ENCODE measurements around the gene KIF3B.

KIF3B gene

GRCh38 chr20:32353848-32354496 lies 76.5 kb downstream of the KIF3B start:
- no peak for TF ChIP-seq CEBPB (IDR thresholded peaks at IDR 0.05)
- TF ChIP-seq ZBTB7A (IDR thresholded peaks at IDR 0.05; ENCODE audit: low read depth), result no peak
- TF ChIP-seq, protein P1, sequence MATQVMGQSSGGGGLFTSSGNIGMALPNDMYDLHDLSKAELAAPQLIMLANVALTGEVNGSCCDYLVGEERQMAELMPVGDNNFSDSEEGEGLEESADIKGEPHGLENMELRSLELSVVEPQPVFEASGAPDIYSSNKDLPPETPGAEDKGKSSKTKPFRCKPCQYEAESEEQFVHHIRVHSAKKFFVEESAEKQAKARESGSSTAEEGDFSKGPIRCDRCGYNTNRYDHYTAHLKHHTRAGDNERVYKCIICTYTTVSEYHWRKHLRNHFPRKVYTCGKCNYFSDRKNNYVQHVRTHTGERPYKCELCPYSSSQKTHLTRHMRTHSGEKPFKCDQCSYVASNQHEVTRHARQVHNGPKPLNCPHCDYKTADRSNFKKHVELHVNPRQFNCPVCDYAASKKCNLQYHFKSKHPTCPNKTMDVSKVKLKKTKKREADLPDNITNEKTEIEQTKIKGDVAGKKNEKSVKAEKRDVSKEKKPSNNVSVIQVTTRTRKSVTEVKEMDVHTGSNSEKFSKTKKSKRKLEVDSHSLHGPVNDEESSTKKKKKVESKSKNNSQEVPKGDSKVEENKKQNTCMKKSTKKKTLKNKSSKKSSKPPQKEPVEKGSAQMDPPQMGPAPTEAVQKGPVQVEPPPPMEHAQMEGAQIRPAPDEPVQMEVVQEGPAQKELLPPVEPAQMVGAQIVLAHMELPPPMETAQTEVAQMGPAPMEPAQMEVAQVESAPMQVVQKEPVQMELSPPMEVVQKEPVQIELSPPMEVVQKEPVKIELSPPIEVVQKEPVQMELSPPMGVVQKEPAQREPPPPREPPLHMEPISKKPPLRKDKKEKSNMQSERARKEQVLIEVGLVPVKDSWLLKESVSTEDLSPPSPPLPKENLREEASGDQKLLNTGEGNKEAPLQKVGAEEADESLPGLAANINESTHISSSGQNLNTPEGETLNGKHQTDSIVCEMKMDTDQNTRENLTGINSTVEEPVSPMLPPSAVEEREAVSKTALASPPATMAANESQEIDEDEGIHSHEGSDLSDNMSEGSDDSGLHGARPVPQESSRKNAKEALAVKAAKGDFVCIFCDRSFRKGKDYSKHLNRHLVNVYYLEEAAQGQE (IDR thresholded peaks at IDR 0.05; ENCODE audit: low read depth), result no peak
- TF ChIP-seq, protein P2, sequence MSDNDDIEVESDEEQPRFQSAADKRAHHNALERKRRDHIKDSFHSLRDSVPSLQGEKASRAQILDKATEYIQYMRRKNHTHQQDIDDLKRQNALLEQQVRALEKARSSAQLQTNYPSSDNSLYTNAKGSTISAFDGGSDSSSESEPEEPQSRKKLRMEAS (IDR thresholded peaks at IDR 0.05), result no peak

DNA sequence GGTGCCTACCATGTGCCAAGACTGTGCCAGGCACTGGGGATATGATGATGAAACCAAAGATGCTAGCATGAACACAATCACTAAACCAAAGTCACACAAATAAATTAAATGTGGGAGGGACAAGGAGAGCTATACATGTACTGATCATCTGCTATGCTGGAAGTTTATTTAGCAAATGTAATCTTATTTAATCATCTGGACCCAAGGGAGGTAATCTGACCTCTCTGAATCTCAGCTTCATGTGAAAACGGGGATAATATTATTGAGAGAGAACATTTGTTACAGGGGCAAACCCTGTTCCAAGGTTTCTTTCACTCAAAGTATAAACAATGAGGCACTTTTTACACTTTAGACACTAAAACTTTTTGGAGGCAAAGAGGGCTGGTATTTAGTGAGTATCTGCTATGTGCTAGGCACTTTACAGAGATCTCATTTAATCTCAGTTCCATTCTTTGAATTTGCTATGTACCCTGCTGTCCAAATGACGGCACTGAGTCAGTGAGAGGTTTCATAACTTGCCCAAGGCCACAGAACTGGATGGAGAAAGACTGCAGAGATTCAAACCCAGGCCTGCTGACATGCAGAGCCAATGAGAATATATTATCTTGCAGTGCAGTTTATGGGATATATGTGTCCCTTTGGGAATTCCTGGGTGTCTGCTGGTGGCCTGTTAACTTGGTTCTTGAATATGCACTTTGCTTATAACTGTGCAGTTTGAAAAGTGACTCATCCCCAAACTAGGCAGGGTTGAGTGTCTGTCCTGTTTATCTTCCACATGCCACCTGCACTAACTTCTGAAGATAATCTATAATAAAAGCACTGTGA lies 77.4 kb downstream of the KIF3B start:
- TF ChIP-seq YY1 (IDR thresholded peaks at IDR 0.05; ENCODE audit: low read depth) (no peak), TCF12 (IDR thresholded peaks at IDR 0.05; ENCODE audit: low read depth) (no peak)
- TF ChIP-seq, protein P2 (IDR thresholded peaks at IDR 0.05), result no peak

- TF ChIP-seq, protein P1 (IDR thresholded peaks at IDR 0.05; ENCODE audit: low read depth), result no peak
- TF ChIP-seq EGR1 (IDR thresholded peaks at IDR 0.05) (no peak), NFIC (IDR thresholded peaks at IDR 0.05) (no peak), RAD21 (IDR thresholded peaks at IDR 0.05; ENCODE audit: low read depth) (no peak), CEBPB (IDR thresholded peaks at IDR 0.05) (no peak), CREB1 (IDR thresholded peaks at IDR 0.05; ENCODE audit: low read depth) (no peak), TCF12 (IDR thresholded peaks at IDR 0.05; ENCODE audit: low read depth) (no peak), EP300 (IDR thresholded peaks at IDR 0.05; ENCODE audit: borderline replicate concordance) (no peak), ZBTB7A (IDR thresholded peaks at IDR 0.05; ENCODE audit: low read depth) (no peak), FOXM1 (IDR thresholded peaks at IDR 0.05; ENCODE audit: borderline replicate concordance, low read depth) (no peak)
- TF ChIP-seq, protein P3, sequence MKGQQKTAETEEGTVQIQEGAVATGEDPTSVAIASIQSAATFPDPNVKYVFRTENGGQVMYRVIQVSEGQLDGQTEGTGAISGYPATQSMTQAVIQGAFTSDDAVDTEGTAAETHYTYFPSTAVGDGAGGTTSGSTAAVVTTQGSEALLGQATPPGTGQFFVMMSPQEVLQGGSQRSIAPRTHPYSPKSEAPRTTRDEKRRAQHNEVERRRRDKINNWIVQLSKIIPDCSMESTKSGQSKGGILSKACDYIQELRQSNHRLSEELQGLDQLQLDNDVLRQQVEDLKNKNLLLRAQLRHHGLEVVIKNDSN (IDR thresholded peaks at IDR 0.05), result no peak
- TF ChIP-seq, protein P2 (IDR thresholded peaks at IDR 0.05), result no peak
Measured at GRCh38 chr20:32355417-32355841, 78.0 kb downstream of the KIF3B start.

GRCh38 chr20:32355907-32356621 lies 78.6 kb downstream of the KIF3B start:
- peak; percentile 68 for TF ChIP-seq TEAD4 (IDR thresholded peaks at IDR 0.05)

DNA sequence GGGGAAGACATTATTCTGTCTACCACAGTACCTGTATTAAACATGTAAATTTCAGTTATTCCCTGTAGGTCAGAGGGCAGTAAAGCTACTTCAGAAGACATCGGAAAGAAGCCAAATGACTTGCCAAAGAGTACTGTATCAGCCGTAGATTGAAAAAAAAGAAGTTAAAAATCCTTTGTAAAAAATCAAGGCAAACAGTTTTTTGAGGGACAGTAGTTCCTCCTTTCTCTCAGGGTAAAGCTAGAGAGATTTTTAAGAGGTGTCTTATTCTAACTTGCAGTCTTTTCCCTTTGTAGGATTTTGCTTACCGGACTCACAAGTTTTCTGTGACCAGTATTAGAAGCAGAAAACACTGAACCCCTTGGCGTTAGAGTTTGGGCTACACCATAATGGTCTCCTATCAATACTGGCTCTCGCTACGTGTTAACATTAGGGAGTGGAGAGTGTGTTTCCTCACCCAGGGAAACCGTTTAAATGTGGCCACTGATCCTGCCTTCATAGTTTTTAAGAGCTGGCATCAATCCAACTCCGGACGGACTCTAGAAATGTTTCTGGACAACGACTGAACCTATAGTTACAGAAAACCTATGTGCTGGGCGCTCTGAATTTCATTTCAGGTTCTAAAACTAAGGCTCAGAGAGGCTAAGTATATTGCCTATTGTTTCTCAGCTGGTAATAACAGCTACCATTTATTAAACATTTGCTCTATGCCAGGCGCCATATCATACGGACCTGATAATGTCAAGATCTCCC lies 79.3 kb downstream of the KIF3B start:
- TF ChIP-seq FOXM1 (IDR thresholded peaks at IDR 0.05; ENCODE audit: borderline replicate concordance, low read depth) (no peak), CREB1 (IDR thresholded peaks at IDR 0.05; ENCODE audit: low read depth) (no peak), NFIC (IDR thresholded peaks at IDR 0.05) (peak; percentile 39)

DNA sequence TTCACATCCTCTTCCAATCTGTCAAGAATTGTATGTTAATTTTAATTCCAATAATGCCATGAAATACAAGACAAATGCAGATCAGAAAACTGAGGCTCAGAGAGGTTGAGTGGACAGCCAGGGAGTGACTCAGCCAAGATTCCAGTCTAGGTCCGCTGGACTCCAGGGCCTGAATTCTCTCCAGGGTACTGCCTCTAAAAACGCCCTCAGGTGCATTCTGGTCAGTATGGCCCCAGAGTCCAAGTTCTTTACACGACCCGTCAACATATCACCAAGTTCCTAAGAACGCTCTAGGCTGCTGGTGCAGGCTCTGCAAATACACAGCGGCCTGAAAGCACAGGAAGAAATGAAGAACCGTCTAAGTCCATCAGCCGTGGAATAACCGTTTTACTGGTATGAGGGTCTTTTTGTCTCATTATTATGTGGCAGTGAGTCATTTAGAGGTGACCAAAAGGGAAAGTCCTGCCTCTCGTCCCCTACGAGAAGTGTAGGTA lies 80.0 kb downstream of the KIF3B start:
- no peak for TF ChIP-seq CREB1 (IDR thresholded peaks at IDR 0.05; ENCODE audit: low read depth)
- peak; percentile 42; the same call in 1 of the 2 replicates for TF ChIP-seq TEAD4 (IDR thresholded peaks at IDR 0.05)
